CD4-positive, alpha-beta T cell (primary cell): ENCODE measurements around the gene NFE2L1. TPM values are rescaled to one million over a fixed set of nuclear protein-coding genes. Genes with fewer than 3 reads are reported as not detected.

Experiments used
- ATAC-seq: fragments of 200-7000 bp; cut with Tn5 transposase; one replicate; pipeline ENCODE4 v1.10.0; 2022; ENCODE audit warnings: mild to moderate bottlenecking; ENCODE audit not compliant: poor library complexity
- CTCF ChIA-PET: fragments of 350-600 bp; sonication (Branson Sonifier 250); formaldehyde crosslinking; loops from one replicate; lab custom pipeline; 2021; ENCODE audit warnings: antibody characterized with exemption, inconsistent platforms; lab: Charles Lee
- POLR2A ChIA-PET: fragments of 350-600 bp; sonication (Branson Sonifier 250); formaldehyde crosslinking; loops from one replicate; lab custom pipeline; 2021; ENCODE audit warnings: antibody characterized with exemption, inconsistent platforms; lab: Charles Lee
- DNase-seq, 14 experiments: peaks; one replicate each; pipeline ENCODE4 v3.0.0-alpha.2; 2013 to 2020; ENCODE audit warnings: mixed read lengths in 2 of 14
- H3K27ac ChIP-seq, 2 donors: one replicate each; pipeline versions ENCODE4 v1.5.1 to v1.7.0; 2013; ENCODE audit warnings: low read length in 2 of 2, low read depth in 1 of 2, mild to moderate bottlenecking in 1 of 2
- H3K27me3 ChIP-seq, 2 experiments: 1 replicate in 1 of 2; 2 replicates in 1 of 2; pipeline versions ENCODE4 v1.6.1 to v1.7.0; 2013; ENCODE audit warnings: low read length in 2 of 2, control low read depth in 1 of 2, mild to moderate bottlenecking in 1 of 2, moderate library complexity in 1 of 2; ENCODE audit not compliant: insufficient read depth in 2 of 2, control insufficient read depth in 1 of 2
- H3K36me3 ChIP-seq: one replicate; pipeline ENCODE4 v1.6.1; 2013; ENCODE audit warnings: low read length, control low read depth; ENCODE audit not compliant: insufficient read depth
- H3K4me1 ChIP-seq: one replicate; pipeline ENCODE4 v1.6.1; 2013; ENCODE audit warnings: low read length, control low read depth; ENCODE audit not compliant: insufficient read depth
- H3K4me3 ChIP-seq: one replicate; pipeline ENCODE4 v1.5.1; 2013; ENCODE audit warnings: mild to moderate bottlenecking, low read length, moderate library complexity
- H3K9me3 ChIP-seq, 2 experiments: 1 replicate in 1 of 2; 2 replicates in 1 of 2; pipeline versions ENCODE4 v1.6.1 to v1.7.0; 2013; ENCODE audit warnings: low read length in 2 of 2, mild to moderate bottlenecking in 2 of 2, control low read depth in 1 of 2, moderate library complexity in 1 of 2; ENCODE audit not compliant: control insufficient read depth in 1 of 2, insufficient read depth in 1 of 2
- H3K27ac Mint-ChIP-seq: one replicate; pipeline ENCODE4 v1.8.0; 2020; ENCODE audit warnings: mixed read lengths
- H3K27me3 Mint-ChIP-seq: one replicate; pipeline ENCODE4 v1.8.0; 2021; ENCODE audit warnings: mixed read lengths
- H3K36me3 Mint-ChIP-seq: one replicate; pipeline ENCODE4 v1.8.0; 2021; ENCODE audit warnings: low read depth, mixed read lengths
- H3K4me1 Mint-ChIP-seq: one replicate; pipeline ENCODE4 v1.8.0; 2021; ENCODE audit warnings: low read depth, mixed read lengths
- H3K4me3 Mint-ChIP-seq: one replicate; pipeline ENCODE4 v1.8.0; 2020; ENCODE audit warnings: mild to moderate bottlenecking, mixed read lengths
- H3K9me3 Mint-ChIP-seq: one replicate; pipeline ENCODE4 v1.8.0; 2020; ENCODE audit warnings: mixed read lengths
- intact Hi-C, 2 experiments: fragments of 100-400 bp; cut with DNase I in 1 of 2; cut with micrococcal nuclease in 1 of 2; formaldehyde crosslinking; loops; one replicate each; pipeline versions ENCODE4 v1.15.1 to v1.9.0; 2023 to 2025; cut with DNase I, micrococcal nuclease
- total RNA-seq, 174 experiments: library from RNA in 2 of 174; stranded (reverse) in 2 of 174; gene quantifications; one replicate each; pipeline ENCODE4 v1.2.3 and lab custom pipeline; 2021 to 2026
- TF ChIP-seq, protein P1 (sequence below): fragments of 200-600 bp; IDR thresholded peaks from one replicate; pipeline ENCODE4 v1.8.0; 2022; ENCODE audit warnings: antibody characterized with exemption, mild to moderate bottlenecking

The NFE2L1 gene
- total RNA-seq, 2 experiments from 2014 or later, result 28.1 to 30.6 TPM

DNA sequence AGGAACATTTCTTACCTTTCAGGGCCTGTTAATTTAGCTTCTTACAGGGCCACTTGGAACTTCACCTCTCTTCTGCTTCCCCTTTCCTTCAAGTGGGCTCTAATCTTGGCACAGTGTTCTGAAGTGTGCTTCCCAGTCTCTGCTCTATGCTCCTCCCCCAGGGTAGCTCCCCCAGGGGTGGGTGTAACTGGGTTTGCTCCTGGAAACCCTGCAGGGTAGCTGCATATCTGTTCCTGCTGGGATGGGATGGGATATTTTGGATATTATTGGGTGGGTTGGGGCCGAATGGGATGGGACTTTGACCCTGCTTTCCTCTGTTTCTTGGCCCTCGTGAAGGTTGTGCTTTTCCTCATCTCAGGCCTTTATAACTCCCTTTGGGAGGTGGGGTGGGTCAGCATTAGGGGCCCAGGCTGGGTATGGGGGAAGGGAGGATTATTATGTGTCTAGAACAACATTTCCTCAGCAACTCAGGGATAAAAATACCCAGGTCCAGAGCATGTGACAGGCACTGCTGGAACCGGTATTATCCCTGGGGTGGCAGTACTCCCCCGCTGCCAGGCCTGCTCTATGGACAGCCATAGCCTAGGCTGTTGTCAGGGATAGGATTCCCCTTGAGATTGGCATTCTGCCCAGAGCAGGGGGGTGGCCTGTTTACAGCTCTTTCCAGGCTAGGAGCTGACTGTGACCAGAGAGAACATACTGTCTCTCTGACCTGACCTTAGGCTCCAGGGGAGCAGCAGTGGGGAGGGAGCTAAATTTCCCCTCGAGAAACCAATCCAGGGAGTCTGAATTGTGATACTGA is 5.0 kb downstream of the NFE2L1 start:
- H3K4me1 ChIP-seq, result peaks cover 60% of the 10 kb centered on the region
- H3K36me3 Mint-ChIP-seq, result peaks cover 78% of the 10 kb centered on the region
- peak overlapping the region; percentile 22 for H3K27ac Mint-ChIP-seq

DNA sequence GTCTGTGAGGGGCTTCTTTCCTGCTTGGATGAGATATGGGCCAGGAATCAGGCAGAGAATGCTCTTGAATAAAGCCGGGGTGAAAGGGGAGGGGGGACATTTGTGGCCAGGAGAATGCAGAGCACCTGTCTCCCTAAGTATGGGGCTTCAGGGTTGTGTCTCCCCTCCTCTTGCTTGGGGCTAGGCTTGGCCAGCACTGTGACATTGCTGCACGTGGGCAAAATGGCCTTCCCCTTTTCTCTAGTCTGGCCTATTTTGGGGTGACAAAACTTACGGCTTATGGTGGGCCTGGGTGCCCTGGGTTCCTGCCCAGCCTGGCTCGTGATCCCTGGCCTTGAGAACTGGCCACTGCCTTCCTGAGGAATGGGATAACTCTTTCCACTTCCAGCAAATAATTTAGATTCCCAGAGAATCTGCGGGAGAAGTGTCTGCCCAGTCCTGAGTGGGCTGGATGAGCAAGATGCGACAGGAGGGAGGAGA is 5.6 kb downstream of the NFE2L1 start:
- Mint-ChIP-seq H3K9me3 (no peaks in the 10 kb centered on the region), H3K4me3 (no peak overlapping the region), H3K36me3 (peaks cover 80% of the 10 kb centered on the region), H3K4me1 (peaks cover 47% of the 10 kb centered on the region), H3K27ac (no peak overlapping the region), H3K27me3 (no peaks in the 10 kb centered on the region)
- no peak overlapping the region for H3K4me3 ChIP-seq
- H3K4me1 ChIP-seq, result peaks cover 59% of the 10 kb centered on the region
- H3K27ac ChIP-seq, result no peak overlapping the region
- ATAC-seq (no peak), DNase-seq (no peak)
- POLR2A ChIA-PET, result no interaction called here
- intact Hi-C loops, result no loop called here
- CTCF ChIA-PET, result no interaction called here
- peaks cover 76% of the 10 kb centered on the region for H3K36me3 ChIP-seq
- no peaks in the 10 kb centered on the region for H3K27me3 ChIP-seq
- H3K9me3 ChIP-seq, result no peaks in the 10 kb centered on the region
- TF ChIP-seq, protein P1, sequence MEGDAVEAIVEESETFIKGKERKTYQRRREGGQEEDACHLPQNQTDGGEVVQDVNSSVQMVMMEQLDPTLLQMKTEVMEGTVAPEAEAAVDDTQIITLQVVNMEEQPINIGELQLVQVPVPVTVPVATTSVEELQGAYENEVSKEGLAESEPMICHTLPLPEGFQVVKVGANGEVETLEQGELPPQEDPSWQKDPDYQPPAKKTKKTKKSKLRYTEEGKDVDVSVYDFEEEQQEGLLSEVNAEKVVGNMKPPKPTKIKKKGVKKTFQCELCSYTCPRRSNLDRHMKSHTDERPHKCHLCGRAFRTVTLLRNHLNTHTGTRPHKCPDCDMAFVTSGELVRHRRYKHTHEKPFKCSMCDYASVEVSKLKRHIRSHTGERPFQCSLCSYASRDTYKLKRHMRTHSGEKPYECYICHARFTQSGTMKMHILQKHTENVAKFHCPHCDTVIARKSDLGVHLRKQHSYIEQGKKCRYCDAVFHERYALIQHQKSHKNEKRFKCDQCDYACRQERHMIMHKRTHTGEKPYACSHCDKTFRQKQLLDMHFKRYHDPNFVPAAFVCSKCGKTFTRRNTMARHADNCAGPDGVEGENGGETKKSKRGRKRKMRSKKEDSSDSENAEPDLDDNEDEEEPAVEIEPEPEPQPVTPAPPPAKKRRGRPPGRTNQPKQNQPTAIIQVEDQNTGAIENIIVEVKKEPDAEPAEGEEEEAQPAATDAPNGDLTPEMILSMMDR, result no peak

More for the DNA sequence above, 5.0 kb downstream of the NFE2L1 start:
- H3K27ac ChIP-seq, result no peak overlapping the region
- no peak for DNase-seq
- no peaks in the 10 kb centered on the region for H3K9me3 Mint-ChIP-seq
- ChIA-PET POLR2A (no interaction called here), CTCF (no interaction called here)
- intact Hi-C loops, result no loop called here
- H3K36me3 ChIP-seq, result peaks cover 70% of the 10 kb centered on the region
- peak overlapping the region; percentile 34 for H3K4me3 Mint-ChIP-seq
- TF ChIP-seq, protein P1, result no peak
- no peaks in the 10 kb centered on the region for H3K27me3 Mint-ChIP-seq
- H3K4me3 ChIP-seq, result no peak overlapping the region
- ATAC-seq, result no peak
- no peaks in the 10 kb centered on the region for H3K9me3 ChIP-seq
- peaks cover 50% of the 10 kb centered on the region for H3K4me1 Mint-ChIP-seq
- H3K27me3 ChIP-seq, result no peaks in the 10 kb centered on the region

DNA sequence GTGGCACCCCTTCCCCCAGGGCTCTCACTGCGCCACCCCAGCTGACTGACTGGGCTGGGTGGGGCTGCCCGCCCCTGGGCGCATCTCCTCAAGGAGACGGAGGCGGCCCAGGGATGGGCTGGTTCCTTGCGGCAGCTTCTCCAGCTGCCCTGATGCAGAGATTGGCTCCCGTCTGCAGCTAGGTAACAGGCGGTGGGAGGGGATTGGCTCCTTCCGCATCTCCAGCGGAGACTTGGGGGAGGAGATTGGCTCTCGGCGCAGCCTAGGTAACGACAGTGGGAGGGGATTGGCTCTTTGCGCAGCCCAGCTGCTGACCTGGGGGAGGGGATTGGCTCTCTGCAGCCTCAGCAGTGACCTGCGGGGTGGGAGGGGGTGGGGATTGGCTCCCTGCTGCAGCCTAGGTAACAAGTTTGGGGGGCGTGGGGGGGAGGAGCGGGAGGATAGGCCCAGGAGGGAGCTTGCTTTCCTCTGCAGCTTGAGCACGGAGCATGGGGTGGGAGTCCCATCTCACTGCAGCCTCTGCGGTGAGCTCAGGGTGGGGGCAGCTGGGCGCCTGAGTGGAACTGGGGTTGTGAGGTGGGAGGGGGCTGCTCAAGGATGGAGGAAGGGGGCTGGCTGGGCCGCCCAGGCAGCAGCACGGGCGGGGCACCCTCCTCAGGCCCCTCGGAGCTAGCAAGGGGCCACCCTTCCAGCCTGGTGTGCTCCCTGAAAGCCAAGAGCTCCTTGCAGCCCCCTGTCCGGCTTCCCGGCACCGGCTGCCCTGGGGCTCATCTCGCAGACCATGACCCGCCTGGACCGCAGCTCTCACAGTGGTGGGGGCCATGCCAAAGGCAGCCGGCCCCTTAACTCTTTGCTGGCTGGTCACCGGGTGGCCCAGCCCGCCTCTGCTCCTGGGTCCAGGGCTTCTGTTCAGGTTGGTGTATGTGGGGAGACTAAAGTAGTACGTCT is 6.4 kb downstream of the NFE2L1 start:
- CTCF ChIA-PET, result no interaction called here
- POLR2A ChIA-PET, result no interaction called here

More for the DNA sequence above, 6.4 kb downstream of the NFE2L1 start:
- TF ChIP-seq, protein P1, result no peak
- intact Hi-C loops, result no loop called here
- H3K4me1 Mint-ChIP-seq, result peaks cover 42% of the 10 kb centered on the region
- no peaks in the 10 kb centered on the region for H3K27me3 ChIP-seq
- no peaks in the 10 kb centered on the region for H3K9me3 ChIP-seq
- no peaks in the 10 kb centered on the region for H3K9me3 Mint-ChIP-seq
- H3K4me1 ChIP-seq, result peaks cover 52% of the 10 kb centered on the region
- no peaks in the 10 kb centered on the region for H3K27me3 Mint-ChIP-seq
- DNase-seq, result no peak
- peaks cover 84% of the 10 kb centered on the region for H3K36me3 ChIP-seq
- H3K4me3 Mint-ChIP-seq, result no peak overlapping the region
- no peak overlapping the region for H3K27ac Mint-ChIP-seq
- H3K27ac ChIP-seq, result no peak overlapping the region
- ATAC-seq, result no peak
- H3K36me3 Mint-ChIP-seq, result peaks cover 83% of the 10 kb centered on the region
- H3K4me3 ChIP-seq, result no peak overlapping the region
